Heart right ventricle (tissue), 16 donors: Measurements from ENCODE around the gene LIMS1. TPM values are rescaled to one million over a fixed set of nuclear protein-coding genes. Genes with fewer than 3 reads are reported as not detected.

Experiments used
- ATAC-seq, 8 donors: fragments of 200-7000 bp; cut with Tn5 transposase; one replicate each; pipeline ENCODE4 v1.9.1; 2020; ENCODE audit warnings: mild to moderate bottlenecking in 8 of 8, moderate library complexity in 8 of 8, moderate number of reproducible peaks in 1 of 8
- DNase-seq, 2 donors: peaks; one replicate each; pipeline ENCODE4 v3.0.0-alpha.2; 2020
- H3K27ac ChIP-seq, 10 donors: fragments of 200-600 bp; sonication (generic) in 2 of 10; one replicate each; pipeline versions ENCODE4 v1.5.0 to v1.8.0; 2020 to 2022; ENCODE audit warnings: mild to moderate bottlenecking in 3 of 10
- H3K27me3 ChIP-seq, 7 donors: fragments of 200-600 bp; one replicate each; pipeline ENCODE4 v1.8.0; 2021 to 2022; ENCODE audit warnings: mild to moderate bottlenecking in 2 of 7
- H3K36me3 ChIP-seq, 9 donors: fragments of 200-600 bp; sonication (generic) in 1 of 9; one replicate each; pipeline versions ENCODE4 v1.5.0 to v1.8.0; 2020 to 2022; ENCODE audit warnings: mild to moderate bottlenecking in 2 of 9
- H3K4me1 ChIP-seq, 9 donors: fragments of 200-600 bp; sonication (generic) in 1 of 9; one replicate each; pipeline versions ENCODE4 v1.5.0 to v1.8.0; 2020 to 2022; ENCODE audit warnings: mild to moderate bottlenecking in 4 of 9
- H3K4me3 ChIP-seq, 10 donors: fragments of 200-600 bp; sonication (generic) in 2 of 10; one replicate each; pipeline versions ENCODE4 v1.5.0 to v1.8.0; 2020 to 2022; ENCODE audit warnings: mild to moderate bottlenecking in 7 of 10, moderate library complexity in 2 of 10
- H3K9me3 ChIP-seq, 11 donors: fragments of 200-600 bp in 10 of 11; sonication (generic) in 2 of 11; one replicate each; pipeline versions ENCODE4 v1.5.0 to v1.8.0; 2013 to 2022; ENCODE audit warnings: mild to moderate bottlenecking in 2 of 11, control low read depth in 1 of 11, moderate library complexity in 1 of 11
- CTCF ChIP-seq, 9 donors: fragments of 200-600 bp; sonication (generic) in 2 of 9; IDR thresholded peaks; one replicate each; pipeline versions ENCODE4 v1.5.0 to v1.8.0; 2021 to 2022; ENCODE audit warnings: antibody characterized with exemption in 9 of 9, mild to moderate bottlenecking in 5 of 9, moderate library complexity in 1 of 9
- WGBS, 2 donors: extraction: QIAGEN DNeasy Blood & Tissue Kit; methylation state at CpG; one replicate each; pipeline ENCODE4 v1.1.7; 2013; ENCODE audit warnings: inconsistent platforms in 1 of 2; 5-methylcytosine and 5-hydroxymethylcytosine counted together
- intact Hi-C, 10 donors: fragments of 100-400 bp; cut with DNase I; formaldehyde crosslinking; loops; one replicate each; pipeline versions ENCODE4 v1.11.1 to v1.14.2; 2022
- polyA plus RNA-seq, 2 donors: library from polyadenylated mRNA; stranded (reverse); fragments of 200-250 nt; gene quantifications; one replicate each; pipeline ENCODE4 v1.2.3, GENCODE V29; 2013
- total RNA-seq, 10 donors: library from RNA; stranded (reverse); fragmentation: NEBNext Ultra II Directional in 3 of 10; extraction: Animal tissue kit (Norgen Biotek cat#: 25700) in 3 of 10; gene quantifications; one replicate each; pipeline versions ENCODE4 v1.2.1 to v1.2.4, GENCODE V29; 2021 to 2023
- donor health status: Arrhythmogenic right ventricular cardiomyopathy.
- donor health status: ischemic (EF 13 %, LVEDD 7.1; RV severe dilation, severe dysfunction).
- donor health status: healthy with polysubstance abuse.
- donor health status: DM: no; HTN: yes; CAD: no.
- donor health status: DM: no; HTN: no; CAD: no.
- donor health status: ischemic (EF 25% LVEDD 6.9; RV normal size, moderate dysfunction).
- donor health status: ischemic (EF 25% LVEDD 5.7; RV mildly dilated, moderate dysfunction).
- donor health status: healthy.
- donor health status: DM: yes; HTN: yes; CAD: no.
- donor health status: Ischemic cardiomyopathy.
- donor health status: ischemic (EF 35%, LVEDD 5.7; RV mildly dilated, moderate dysfunction).
- donor health status: nonischemic (EF 11% LVEDD 7.7; RV severe dilation, severe dysfunction).
- donor health status: DM: yes; HTN: yes; CAD: no.
- donor health status: PGD.
- donor health status: ischemic (EF 29% LVEDD 5.4; RV normal size, mild dysfunction).
- donor health status: nonischemic (EF 23%, LVEDD 6.1; RV moderate dilation, normal function).

LIMS1 gene
- total and polyA plus RNA-seq, 12 donors = 18.8 to 122 (median 76.2) TPM

GRCh38 chr2:108586631-108587030 is 52.4 kb downstream of the LIMS1 start:
- no peaks in the 10 kb centered on the region for H3K36me3 ChIP-seq
- no peaks in the 10 kb centered on the region for H3K9me3 ChIP-seq
- intact Hi-C loops = loop anchor here in 8 of 10 donors (5.0 to 10.0 kb wide), 8 partner anchors 49 to 652 kb away; partner anchors contain the start of genes LIMS1 (in 2 of the 8) and GCC2 (in 1 of the 8)
- no peaks in the 10 kb centered on the region for H3K27me3 ChIP-seq
- TF ChIP-seq CTCF (IDR thresholded peaks at IDR 0.05) = no peak
- 30 to 50% methylated on average over 5 of the region's 5 CpGs for WGBS, 2 donors
- ATAC-seq (peak in 6 of 8 donors; percentile 16 to 67 (median 38)), DNase-seq (peak in 1 of 2 donors; percentile 69)
- H3K4me1 ChIP-seq = peaks cover 8 to 76% (median 60%) of the 10 kb centered on the region in 9 donors
- H3K4me3 ChIP-seq = no peak overlapping the region
- peak overlapping the region in 8 of 10 donors; percentile 61 to 91 (median 80) for H3K27ac ChIP-seq

GRCh38 chr2:108587621-108588020 is 53.4 kb downstream of the LIMS1 start:
- Histone ChIP-seq H3K4me3 (no peak overlapping the region), H3K4me1 (peaks cover 8 to 85% (median 64%) of the 10 kb centered on the region in 9 donors), H3K27ac (peak overlapping the region; percentile 29 to 91 (median 80)), H3K36me3 (no peaks in the 10 kb centered on the region), H3K9me3 (no peaks in the 10 kb centered on the region), H3K27me3 (no peaks in the 10 kb centered on the region)
- intact Hi-C loops = loop anchor here in 8 of 10 donors (5.0 to 10.0 kb wide), 8 partner anchors 50 to 653 kb away; partner anchors contain the start of genes LIMS1 (in 2 of the 8) and GCC2 (in 1 of the 8)
- 11 to 12% methylated on average over 6 of the region's 6 CpGs for WGBS, 2 donors
- DNase-seq (peak; percentile 33 to 69), ATAC-seq (peak; percentile 70 to 86 (median 77))
- no peak for TF ChIP-seq CTCF (IDR thresholded peaks at IDR 0.05)

- Histone ChIP-seq H3K4me1 (peaks cover 8 to 91% (median 69%) of the 10 kb centered on the region in 9 donors), H3K27ac (peak overlapping the region; percentile 29 to 91 (median 80)), H3K27me3 (no peaks in the 10 kb centered on the region), H3K9me3 (no peaks in the 10 kb centered on the region), H3K36me3 (no peaks in the 10 kb centered on the region), H3K4me3 (peak overlapping the region in 2 of 10 donors; percentile 9 to 43)
- intact Hi-C loops = loop anchor here in 8 of 10 donors (5.0 to 10.0 kb wide), 8 partner anchors 51 to 653 kb away; partner anchors contain the start of genes LIMS1 (in 2 of the 8) and GCC2 (in 1 of the 8)
- 44 to 55% methylated on average over 3 of the region's 3 CpGs for WGBS, 2 donors
- ATAC-seq (peak in 6 of 8 donors; percentile 7 to 48 (median 20)), DNase-seq (no peak)
- TF ChIP-seq CTCF (IDR thresholded peaks at IDR 0.05) = no peak
Observed at GRCh38 chr2:108588070-108588668, 53.9 kb downstream of the LIMS1 start.

GRCh38 chr2:108589372-108589771 is 55.1 kb downstream of the LIMS1 start:
- no peaks in the 10 kb centered on the region for H3K27me3 ChIP-seq
- intact Hi-C loops = loop anchor here in 8 of 10 donors (5.0 to 10.0 kb wide), 8 partner anchors 52 to 655 kb away; partner anchors contain the start of genes LIMS1 (in 2 of the 8) and GCC2 (in 1 of the 8)
- peak overlapping the region in 6 of 10 donors; percentile 70 to 91 (median 82) for H3K27ac ChIP-seq
- peaks cover 12 to 99% (median 77%) of the 10 kb centered on the region in 9 donors for H3K4me1 ChIP-seq
- ATAC-seq (no peak), DNase-seq (no peak)
- TF ChIP-seq CTCF (IDR thresholded peaks at IDR 0.05) = no peak
- H3K36me3 ChIP-seq = no peaks in the 10 kb centered on the region
- peak overlapping the region in 1 of 10 donors; percentile 43 for H3K4me3 ChIP-seq
- H3K9me3 ChIP-seq = no peaks in the 10 kb centered on the region
